NCI-H82 (cell line): Measurements from ENCODE around the gene EYA2.
A peak's percentile ranks its signal among the peaks of the same experiment; 100 is the strongest.
"Not testable (repeated sequence)": the region's sequence is repeated elsewhere in the genome, so short reads cannot be mapped to it uniquely, and the experiment has no call there.

Source experiments
- DNase-seq: peaks from one replicate; lab custom pipeline; 2025; lab: John Stamatoyannopoulos, UW

Gene EYA2

DNA sequence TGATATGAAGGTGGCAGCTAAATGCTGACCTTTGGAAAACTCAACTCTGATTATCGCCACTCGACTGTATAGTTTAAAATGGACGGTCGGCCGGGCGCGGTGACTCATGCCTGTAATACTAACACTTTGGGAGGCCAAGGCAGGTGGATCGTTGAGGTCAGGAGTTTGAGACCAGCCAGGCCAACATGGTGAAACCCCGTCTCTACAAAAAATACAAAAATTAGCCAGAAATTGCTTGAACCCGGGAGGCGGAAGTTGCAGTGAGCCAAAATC lies 310.1 kb downstream of the EYA2 start:
- not testable (repeated sequence) for DNase-seq

DNA sequence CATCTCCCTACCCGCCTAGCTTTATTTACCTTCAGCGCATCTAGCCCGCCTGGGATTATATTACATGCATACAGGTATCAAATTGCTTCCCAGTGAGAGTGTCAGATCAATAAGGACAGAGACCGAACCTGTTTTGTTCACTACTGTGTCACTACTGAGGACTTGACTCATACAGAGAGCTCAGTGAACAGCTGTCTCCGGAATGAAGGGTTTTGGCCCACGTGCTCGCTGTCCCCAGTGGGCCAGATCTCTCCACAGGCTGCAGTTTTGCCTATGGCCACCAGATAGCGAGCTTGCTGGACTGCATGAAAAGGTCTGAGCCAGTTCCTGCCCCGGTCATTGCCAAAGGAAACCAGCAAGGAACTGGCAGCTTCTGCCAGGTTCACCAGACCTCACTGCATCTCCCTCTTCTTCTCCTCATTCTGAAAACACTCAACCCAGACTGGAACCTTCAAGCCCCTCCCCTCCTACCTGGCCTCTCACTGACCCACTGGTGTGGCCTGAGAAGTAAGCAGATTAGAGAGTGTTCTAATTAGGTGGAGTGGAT lies 311.0 kb downstream of the EYA2 start:
- peak; percentile 84 for DNase-seq

DNA sequence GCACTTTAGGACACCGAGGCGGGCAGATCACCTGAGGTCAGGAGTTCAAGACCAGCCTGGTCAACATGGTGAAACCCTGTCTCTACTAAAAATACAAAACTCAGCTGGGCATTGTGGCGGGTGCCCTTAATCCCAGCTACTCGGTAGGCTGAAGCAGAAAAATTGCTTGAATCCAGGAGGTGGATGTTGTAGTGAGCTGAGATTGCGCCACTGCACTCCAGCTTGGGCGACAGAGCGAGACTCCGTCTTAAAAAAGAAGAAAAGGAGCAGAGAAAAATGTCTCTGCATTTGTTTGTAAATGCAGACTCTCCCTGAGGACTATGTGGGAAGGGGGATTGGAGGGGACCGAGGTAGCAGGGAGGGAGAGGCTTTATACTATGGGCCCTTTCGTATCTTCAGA lies 311.9 kb downstream of the EYA2 start:
- not testable (repeated sequence) for DNase-seq

DNA sequence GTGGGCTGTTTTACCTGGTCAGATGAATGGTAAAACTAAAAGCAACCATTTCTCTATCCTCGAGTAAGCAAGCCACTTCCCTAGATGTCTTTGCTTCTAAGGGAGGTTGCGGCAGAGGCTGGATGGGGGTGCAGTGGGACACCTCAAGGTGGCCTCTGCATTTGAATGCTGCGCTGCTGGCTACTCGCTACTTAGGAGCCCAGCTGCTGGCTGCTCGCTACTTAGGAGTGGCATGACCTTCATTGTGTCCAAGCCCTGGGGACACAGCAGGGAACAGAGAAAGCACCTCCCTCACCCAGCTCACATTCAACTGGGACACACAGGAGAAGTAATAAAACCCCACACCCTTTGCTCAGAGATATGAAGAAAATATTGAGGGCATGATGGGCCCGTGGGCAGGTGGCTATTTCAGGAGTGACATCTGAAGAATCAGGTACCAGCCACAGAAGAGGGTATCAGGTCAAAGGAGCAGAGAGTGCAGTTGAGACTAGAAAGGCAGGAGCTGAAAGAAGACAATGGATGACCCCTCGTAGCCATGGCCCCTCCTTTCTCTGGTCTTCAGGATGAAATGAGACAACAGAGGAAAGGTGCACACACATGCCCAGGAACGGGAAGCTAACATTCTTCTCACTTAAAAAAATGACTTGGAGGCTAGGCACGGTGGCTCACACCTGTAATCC lies 312.5 kb downstream of the EYA2 start:
- DNase-seq = no peak

DNA sequence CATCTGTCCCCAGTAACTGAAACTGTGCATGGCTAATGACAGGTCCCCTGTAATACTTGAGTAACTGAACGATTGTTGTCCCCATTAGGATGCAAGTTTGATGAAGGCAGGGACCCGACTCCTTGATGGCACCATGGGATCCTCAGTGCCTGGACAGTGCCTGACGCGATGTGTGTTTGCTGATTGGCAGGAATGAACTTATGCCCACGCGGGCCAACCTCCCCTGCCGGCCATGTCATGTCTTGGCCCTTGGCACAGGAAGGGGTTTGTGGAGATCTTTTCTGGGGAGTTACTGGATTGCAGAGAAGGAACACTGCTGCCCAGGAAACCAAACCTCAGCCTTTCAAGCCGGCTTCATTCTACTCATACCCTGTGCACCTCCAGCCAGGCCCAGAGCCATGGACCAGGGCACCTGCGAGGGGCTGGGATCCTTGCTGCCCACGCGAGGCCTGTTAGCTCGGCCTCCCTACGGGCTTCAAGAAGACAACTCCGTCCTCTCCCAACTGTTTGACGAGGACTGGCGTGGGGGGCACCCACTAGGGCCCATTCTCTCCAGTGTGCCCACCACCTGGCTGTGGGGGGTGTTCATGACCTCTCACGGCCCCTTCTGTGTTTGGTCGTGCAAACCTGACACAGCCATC lies 314.0 kb downstream of the EYA2 start:
- DNase-seq = no peak

DNA sequence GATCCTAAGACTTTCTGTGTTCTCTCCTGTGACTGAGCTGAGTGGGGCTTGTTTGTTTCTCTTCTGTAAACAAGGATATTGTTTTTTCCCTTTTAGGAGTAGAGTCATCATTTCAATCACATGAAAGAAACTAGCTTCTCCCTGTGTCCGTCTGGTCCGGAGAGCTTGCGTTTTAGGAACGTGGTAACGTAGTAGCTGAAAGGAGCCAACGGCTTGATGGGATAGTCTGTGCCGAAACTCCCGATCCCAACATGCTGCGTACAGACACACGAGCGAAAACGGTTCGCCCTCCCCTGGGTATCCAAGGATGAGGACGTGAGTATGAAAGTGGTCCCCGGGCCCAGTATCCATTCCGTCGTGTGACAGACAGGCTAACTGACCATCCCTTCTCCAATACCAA lies 315.3 kb downstream of the EYA2 start:
- DNase-seq = no peak

DNA sequence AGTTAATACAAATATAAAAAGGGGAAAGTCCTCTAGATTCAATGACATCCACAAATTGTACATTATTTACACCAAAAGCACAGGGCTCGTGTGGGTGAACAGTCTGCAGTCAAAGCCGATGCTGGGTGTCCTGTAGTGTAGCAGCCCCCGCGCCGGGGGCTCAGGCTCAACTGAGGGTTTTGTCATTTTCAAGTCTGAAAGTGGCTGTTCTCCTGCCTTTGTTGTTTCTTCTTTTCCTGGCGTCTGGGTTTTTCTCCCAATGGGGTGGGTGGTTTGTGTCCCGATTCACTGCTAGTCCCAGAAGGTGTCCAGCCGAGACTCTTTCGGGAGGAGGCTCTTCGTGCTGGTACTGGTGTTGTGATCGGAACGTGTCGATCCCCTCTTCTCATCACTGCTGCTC lies 315.8 kb downstream of the EYA2 start:
- no peak for DNase-seq

DNA sequence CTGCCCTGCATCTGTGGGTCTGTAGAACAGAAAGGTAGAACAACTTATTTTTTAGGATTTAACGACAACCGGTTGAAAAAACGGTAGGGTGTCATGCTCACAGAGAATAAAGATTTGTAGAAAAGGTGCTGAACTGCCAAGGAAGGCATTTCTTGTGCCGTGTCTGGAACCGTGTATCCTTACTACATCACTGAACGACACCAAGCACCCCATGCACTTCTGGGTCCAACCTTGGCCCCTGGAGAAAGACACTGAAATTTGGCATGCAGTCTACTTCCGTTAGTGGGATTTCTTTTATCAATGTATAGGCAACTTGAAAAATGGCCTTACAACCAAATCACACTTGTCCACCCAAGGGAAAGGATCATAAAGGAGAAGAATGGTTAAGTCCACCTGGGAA lies 316.4 kb downstream of the EYA2 start:
- no peak for DNase-seq

DNA sequence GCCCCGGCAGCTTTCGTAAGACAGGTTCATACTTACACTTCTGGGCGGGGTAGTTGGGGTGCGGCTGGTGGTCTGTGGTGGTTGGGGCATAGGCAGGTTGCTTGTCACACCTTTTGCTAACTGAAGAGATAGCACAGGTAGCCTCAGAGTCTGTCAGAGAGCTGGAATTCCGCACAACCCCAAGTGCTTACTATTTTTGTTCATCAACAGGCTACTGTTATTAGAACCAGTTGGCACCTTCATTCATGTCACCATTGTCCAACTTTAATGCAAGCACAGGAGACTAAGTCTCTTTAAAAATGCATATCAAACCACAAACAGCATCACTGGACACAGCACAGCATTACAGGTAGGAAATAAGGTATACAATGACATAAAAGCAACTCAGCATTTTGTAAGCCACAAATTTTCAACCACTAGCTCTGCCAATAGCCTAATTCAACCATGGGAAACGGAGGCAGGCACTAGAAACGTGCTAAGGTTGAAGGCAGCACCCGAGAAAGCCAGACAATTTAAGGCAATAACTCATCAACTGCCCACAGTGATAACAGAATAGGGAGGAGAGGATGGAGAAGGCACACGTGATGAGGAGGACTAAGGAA lies 318.1 kb downstream of the EYA2 start:
- no peak for DNase-seq

DNA sequence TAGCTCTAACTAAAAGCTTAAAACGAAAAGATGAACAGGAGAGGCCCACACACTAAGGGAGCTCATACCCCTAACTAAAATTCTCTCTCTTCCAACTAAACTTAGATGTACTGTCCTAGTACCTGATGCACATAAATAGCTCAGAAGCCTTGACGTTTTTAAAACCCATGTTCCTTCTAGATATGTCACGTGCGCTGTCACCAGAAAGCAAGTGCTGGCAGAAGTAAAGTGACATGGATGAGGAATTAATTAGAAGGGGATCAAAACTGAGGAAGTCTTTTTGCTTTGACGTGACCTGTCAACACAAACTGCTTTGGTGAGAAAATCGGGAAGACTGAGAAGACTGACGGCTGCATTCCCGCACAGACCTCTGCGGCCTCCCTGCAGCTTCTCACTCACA lies 319.3 kb downstream of the EYA2 start:
- no peak for DNase-seq

DNA sequence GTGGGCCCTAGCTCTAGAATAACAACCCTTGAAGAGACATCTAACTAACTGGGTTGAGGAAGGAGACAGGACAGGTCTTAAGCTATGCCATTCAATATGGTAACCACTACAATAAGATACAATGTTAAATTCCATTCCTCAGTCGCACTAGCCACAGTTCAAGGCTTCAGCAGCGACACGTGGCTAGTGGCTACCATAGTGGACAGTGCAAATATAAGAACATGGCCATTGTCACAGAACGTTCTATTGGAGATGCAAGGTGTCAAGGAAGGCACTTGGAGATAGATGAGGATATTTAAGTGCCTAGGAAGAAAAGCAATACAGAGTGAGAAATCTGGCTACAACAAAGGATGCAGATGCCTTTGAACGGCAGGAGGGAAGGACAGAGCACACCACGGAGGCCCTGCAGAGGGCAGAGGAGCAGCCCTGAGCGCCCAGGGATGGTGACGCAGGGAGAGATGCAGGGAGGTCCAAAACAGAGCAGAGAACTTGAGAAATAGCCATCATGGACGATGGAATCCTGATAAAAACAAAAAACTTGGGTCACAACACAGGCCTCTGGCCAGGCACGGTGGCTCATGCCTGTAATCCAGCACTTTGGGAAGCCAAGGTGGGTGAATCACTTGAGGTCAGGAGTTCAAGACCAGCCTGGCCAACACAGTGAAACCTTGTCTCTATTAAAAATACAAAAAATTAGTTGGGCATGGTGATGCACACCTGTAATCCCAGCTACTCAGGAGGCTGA lies 321.2 kb downstream of the EYA2 start:
- DNase-seq = no peak

DNA sequence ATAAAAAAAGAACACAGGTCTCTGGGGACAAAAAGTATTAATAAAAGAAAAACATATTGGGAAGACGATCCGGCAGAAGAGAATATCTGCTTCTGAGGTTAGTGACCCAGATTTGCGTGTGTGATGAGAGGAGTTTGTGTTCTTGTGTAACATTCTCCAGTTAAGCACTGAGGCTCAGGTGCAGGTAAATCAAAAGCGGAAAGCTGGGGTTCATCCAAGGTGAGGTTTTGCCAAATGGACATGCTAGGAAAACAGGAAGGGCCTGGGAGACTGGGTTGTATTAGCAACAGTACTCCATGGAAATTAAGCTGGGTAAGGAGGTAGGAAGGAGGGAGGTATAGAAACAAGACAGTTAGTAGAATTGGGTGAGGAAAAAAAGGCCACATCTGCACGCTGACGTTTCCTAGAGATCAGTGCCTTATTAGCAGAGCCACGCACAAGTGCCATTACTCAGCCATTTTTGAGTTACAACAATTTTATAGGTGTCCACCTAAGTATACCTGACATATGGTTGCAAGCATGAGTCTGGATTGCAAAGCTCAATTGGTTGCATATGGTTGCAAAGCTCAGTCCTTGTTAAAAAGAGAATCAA lies 322.3 kb downstream of the EYA2 start:
- DNase-seq = no peak

DNA sequence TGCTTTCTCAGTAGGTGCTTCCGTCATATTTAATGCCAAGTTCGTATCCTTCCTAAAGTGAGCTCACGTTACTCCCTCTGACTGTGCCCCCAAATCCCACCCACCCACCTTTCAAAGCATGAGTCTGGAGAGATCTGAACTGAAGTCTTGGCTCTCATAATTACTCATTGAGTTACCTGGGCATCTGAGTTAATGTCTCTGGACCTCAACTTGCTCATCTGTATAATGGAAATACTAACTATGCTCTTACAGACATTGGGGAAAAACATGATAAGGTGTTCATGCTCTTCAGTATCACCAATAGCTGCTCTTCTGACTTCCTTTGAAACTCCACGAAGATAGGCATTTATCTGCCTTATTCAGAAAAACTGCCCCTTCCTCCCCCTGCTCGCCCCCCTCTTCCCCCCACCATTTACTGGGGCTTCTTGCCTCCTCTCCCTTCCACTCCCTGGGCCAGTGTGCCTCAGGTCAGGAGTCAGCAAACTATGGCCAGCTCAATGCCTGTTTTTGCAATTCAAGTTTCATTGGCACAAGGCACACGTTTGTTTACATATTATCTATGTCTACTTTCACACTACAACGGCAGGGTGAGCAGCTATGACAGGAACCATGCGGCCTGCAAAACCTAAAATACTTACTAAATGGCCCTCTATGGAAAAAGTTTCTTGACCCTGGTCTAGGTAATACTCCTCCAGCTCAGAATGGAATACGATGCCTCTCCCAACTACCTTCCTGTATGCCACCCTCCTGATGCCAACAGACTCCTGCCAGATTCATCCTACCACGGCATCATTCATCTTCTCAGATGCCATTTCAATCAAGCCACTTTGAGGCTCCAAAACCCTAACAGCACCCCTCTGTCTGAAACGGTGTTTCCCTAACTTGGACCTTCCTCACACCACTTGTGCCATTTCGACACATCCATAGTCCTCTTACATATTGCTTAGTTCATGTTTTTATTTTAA lies 323.1 kb downstream of the EYA2 start:
- no peak for DNase-seq

DNA sequence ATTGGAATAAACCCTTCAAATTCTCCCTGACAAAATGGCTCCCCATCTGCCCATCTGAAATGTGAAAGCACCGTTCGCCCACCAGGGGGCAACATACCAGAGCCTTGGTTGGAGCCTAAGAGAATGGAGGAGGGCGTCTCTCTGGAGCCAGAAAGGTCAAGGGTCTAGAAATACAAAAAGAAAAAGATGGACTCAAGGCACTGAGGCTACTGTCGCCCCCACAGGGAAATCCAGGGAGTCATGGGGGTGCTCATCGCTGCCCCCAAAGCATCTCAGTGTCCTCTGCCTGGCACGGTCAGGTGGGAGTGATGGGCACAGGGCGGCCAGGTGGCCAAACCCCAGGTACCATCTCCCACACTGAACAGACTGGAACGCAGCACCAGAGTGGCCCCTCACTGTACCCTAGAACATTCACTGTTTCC lies 325.5 kb downstream of the EYA2 start:
- DNase-seq = peak; percentile 72

DNA sequence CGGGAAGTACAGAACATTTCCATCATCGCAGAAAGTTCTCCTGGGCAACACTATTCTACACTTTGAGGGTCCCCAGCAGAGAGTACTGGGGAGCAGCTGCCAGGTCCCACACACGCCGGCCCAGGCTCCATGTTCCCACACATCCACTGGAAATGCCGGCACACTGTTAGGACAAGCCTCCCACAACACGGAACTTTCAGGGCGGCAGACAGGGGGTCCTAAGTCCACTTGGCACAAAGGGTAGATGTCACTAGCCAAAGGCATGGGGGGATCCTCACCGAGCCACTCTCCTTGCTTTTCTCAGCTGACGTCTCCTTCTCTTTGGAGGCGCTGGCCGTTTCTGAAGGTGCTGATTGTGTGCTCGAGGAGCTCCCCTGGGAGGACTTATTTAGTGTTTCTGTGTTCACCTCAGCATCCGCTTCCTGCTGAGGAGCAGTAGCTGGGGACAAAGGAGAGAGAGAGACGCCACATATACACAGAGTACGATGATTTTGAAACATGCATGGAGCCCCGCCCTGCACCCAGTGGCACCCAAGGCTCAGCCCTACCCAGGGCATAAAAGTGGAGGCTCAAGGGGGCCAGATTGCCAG lies 326.5 kb downstream of the EYA2 start:
- DNase-seq = no peak

DNA sequence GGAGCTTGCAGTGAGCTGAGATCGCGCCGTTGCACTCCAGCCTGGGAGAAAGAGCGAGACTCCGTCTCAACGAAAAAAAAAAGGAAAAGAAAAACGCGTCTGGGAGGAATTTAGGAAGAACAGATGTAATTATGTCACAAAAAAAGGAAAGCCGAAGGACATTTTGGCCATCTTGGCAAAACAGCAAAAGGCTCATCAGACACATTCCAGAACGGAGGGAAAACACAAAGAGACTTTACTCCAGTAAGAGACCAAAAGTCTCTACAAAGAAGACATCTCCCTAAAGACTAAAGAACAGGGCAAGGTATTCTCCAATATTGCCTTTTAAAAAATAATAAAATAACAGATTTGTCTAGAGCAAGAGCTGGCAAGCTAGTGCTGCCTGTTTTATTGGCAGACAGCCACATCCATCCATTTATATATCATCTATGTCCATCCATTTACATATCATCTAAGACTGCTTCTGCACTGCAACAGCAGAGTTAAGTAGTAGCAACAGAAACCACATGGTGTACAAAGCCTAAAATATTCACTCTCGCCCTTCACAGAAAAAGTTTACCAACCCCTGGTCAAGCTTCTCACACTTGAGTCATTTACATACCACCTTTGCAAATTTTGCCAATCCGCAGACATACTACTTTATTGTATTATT lies 328.0 kb downstream of the EYA2 start:
- DNase-seq = no peak

DNA sequence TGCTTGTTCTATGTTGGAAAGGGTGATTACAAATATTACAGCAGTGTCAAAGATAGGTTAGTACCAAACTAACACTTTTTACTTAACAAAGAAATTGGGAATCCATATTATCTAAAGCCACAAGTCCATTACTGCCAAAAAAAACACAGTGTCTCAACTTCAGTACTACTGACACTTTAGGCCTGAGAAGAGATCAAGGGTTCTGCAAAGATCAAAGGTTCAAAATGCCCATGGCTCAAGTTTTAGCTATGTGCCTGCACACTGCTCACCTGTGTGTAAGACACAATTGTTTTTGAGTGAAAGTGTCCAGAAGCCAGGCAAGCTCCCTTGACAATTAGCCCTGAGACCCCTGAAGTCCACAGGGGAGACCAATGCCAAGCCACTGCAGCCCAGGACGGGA lies 329.3 kb downstream of the EYA2 start:
- no peak for DNase-seq

DNA sequence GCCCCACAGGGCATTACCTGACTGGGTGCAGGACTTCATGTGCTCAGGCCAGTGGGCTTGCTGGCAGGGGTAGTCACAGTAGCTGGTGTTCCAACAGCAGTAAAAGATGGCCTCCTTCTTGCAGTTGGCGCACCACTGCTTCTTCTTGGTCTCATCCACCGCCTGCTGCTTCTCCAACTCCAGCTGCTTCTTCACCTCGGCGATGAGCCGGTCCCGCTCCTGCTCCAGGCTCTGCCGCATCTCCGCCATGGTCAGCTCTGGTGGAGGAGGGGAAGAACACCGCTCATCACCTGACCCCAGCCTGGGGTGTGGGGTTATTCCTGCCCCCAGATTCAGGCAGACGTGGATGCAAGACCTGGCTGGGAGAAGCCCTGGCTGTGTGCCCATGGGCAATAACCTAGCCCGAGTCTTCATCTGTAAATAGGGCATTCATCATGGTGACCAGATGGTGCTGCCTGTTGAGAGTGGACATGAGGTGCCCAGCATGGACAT lies 329.7 kb downstream of the EYA2 start:
- DNase-seq = no peak

DNA sequence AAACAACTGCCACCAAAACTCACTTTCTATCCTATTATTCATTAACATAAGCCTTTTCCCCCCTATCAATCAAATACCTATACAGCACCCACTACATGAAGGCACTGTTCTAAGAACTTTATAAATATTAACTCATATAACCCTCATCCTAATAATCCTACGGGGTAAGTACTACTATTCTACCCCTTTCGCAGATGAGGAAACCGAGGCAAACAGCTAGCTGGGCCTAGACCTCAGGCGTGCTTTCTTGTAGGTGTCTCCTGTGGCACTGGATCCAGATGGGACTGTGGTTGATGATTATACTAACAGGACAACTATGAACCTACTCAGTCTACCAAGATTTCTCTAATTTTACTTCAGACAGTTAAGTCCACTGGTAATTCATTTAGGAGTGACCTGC lies 330.2 kb downstream of the EYA2 start:
- DNase-seq = no peak

DNA sequence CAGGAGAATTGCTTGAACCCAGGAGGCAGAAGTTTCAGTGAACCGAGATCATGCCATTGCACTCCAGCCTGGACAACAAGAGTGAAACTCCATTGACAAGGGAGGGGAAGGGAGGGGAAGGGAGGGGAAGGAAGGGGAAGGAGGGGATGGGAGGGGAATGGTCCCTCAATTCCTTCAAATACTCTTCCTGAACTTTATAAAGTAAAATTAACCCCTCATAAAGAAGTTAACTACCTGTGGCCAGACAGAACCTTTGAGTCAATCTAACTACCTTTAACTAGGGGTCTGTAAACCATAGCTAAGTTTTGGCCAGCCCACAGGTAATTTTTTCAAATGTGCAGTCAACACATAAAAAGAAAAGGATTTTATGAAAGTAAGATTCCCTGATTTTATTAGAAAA lies 330.8 kb downstream of the EYA2 start:
- DNase-seq = no peak
